H1 (cell line): ENCODE results near the gene UBTD1. TPM values are rescaled to one million over a fixed set of nuclear protein-coding genes. Genes with fewer than 3 reads are reported as not detected.

ENCODE experiments used
- ASH2L ChIP-seq: fragments of 200-600, 300-600 bp; sonication (generic); IDR thresholded peaks from one replicate; pipeline ENCODE4 v1.7.1; 2017; ENCODE audit warnings: low read length
- CHD7 ChIP-seq: fragments of 300-600 bp; sonication (generic); IDR thresholded peaks from 2 replicates; pipeline ENCODE4 v1.7.1; 2012; ENCODE audit warnings: low read length, moderate library complexity, mild to moderate bottlenecking, inconsistent platforms; ENCODE audit not compliant: insufficient replicate concordance
- CREB1 ChIP-seq: IDR thresholded peaks from 2 replicates; pipeline ENCODE4 v1.6.1; 2012; ENCODE audit warnings: inconsistent platforms
- E2F6 ChIP-seq: IDR thresholded peaks from 2 replicates; pipeline ENCODE4 v1.6.1; 2012; ENCODE audit warnings: inconsistent platforms
- GABPA ChIP-seq: IDR thresholded peaks from 2 replicates; pipeline ENCODE4 v1.6.1; 2011; ENCODE audit warnings: mild to moderate bottlenecking, low read length, moderate library complexity, borderline replicate concordance; ENCODE audit not compliant: insufficient read depth
- SAP30 ChIP-seq: fragments of 300-600 bp; sonication (generic); IDR thresholded peaks from 2 replicates; pipeline ENCODE4 v1.7.1; 2012; ENCODE audit warnings: low read length, moderate library complexity, mild to moderate bottlenecking, inconsistent platforms; ENCODE audit not compliant: insufficient read depth, insufficient replicate concordance
- ZNF274 ChIP-seq: IDR thresholded peaks from 2 replicates; pipeline ENCODE4 v1.7.0; 2012; ENCODE audit warnings: low read length, borderline replicate concordance; ENCODE audit errors: extremely low read depth
- polyA plus RNA-seq, 7 experiments: library from polyadenylated mRNA; depleted of rRNA in 3 of 7; stranded (reverse) in 5 of 7; unstranded in 2 of 7; fragments of >200 nt in 5 of 7; fragments of 200-250 nt in 2 of 7; gene quantifications; 1 replicate in 5 of 7; 2 replicates in 1 of 7; 4 replicates in 1 of 7; pipeline versions ENCODE4 v1.2.1 to v1.2.3, GENCODE V29; 2011 to 2013; ENCODE audit warnings: missing spikeins in 2 of 7, mixed read lengths in 2 of 7
- total RNA-seq: library from RNA; stranded (reverse); fragmentation: NEBNext Ultra II Directional; extraction: Animal tissue kit (Norgen Biotek cat#: 25700); gene quantifications from 2 replicates; pipeline ENCODE4 v1.2.1, GENCODE V29; 2021
- TF ChIP-seq, protein P1 (sequence below): IDR thresholded peaks from 2 replicates; pipeline ENCODE4 v1.6.1; 2011; ENCODE audit warnings: low read length, improper control_type of control experiment

Gene UBTD1
- total and polyA plus RNA-seq, 2 of the 8 experiments (the other 6 are each of a cell fraction or from before 2014, with no cell fraction given) = 22.3 to 36.2 TPM

DNA sequence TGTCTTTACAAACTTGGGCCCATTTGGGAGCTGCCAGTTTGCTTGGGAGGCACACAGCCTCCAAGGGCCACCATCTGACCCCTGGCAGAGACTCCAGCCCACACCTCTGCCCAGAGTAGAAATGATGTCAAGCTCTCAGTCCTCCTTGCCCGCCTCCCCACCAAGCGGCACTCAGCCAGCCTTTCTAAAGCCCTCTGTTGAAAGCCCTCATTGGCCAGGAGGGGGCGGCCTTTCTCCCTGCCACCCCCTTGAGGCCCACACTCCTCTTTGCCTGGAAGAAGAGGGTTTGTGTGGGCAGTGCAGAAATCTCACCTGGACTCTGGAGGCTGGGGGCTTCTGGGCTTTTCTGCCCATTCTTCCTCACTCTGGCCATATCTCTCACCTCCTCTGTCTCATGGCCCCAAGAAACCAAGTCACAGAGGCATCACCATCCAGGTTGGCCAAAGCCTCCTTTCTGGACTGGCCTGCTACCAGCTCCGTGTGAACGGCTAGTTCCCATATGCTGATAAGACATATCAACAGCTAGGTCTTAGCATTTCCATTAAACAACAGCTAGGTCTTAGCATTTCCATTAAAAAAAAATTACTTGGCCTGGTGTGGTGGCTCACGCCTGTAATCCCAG, 36.1 kb downstream of the UBTD1 start (continued):
- TF ChIP-seq E2F6 (no peak), ASH2L (no peak), CREB1 (peak; percentile 27; the same call in 1 of the 2 replicates), CHD7 (no peak), ZNF274 (no peak), GABPA (0 out of 2 replicates have a peak, but pooled peaks have one; percentile 31), SAP30 (no peak)
- TF ChIP-seq, protein P1, sequence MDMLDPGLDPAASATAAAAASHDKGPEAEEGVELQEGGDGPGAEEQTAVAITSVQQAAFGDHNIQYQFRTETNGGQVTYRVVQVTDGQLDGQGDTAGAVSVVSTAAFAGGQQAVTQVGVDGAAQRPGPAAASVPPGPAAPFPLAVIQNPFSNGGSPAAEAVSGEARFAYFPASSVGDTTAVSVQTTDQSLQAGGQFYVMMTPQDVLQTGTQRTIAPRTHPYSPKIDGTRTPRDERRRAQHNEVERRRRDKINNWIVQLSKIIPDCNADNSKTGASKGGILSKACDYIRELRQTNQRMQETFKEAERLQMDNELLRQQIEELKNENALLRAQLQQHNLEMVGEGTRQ = no peak
